Myocyte (in vitro differentiated cells): Measurements from ENCODE around the gene PSD4. TPM values are rescaled to one million over a fixed set of nuclear protein-coding genes. Genes with fewer than 3 reads are reported as not detected.
A peak's percentile ranks its signal among the peaks of the same experiment; 100 is the strongest.

Source experiments
- DNase-seq: peaks from one replicate; pipeline ENCODE4 v3.0.0-alpha.2; 2012; ENCODE audit warnings: low read depth
- total RNA-seq: library from RNA; depleted of rRNA; stranded (reverse); fragments of >200 nt; gene quantifications from 2 replicates; pipeline ENCODE4 v1.2.3, GENCODE V29; 2014

Gene PSD4
- total RNA-seq, 1 donor from 2014 or later, result 1.2 TPM

DNA sequence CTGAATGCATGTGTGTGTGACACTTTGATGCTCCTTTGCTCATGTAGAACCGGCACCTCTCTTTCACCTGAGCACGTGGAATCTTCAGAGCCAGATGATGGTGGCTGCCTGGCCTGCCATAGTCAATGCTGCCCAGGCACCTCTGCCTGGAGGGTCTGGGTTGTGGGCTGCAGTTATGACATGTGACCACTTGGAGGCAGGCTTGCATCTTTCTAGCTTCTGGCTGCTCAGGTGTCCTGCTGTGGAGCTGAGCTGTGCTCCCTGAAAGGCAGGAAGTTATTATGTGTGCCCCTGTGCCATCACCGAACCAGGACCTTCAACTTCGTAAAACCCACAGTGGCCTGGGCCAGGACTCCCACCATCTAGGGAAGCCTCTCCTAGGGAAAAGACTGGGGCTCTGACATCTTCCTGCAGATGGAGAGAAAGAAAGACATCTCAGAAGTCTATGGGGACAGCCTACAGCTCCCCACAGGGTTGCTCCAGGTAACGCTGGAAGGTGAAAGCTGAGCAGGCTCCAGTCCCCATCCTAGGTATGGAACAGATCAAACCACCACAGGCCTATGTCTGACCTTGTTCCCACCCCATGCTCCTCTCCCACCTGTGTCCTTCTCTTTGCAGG lies 30.2 kb downstream of the PSD4 start:
- peak; percentile 80 for DNase-seq

DNA sequence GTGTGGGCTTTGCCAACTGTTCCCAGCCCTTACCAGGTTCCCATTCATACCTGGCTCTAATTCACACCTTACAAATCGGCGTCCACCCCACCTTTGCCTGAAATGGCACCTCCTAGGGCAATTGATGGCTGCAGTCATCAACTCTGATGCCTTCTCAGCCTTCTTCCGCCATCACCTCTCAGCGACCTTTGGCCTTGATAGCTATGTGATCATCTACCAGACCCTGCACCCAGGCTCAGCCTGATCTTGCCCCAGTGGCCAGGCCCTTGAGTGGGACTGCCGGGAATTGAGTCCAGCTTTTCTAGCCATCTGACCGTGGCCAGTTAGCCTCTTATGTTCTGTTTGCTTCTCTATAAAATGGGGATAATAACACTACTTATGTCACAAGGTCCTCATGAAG lies 32.5 kb downstream of the PSD4 start:
- no peak for DNase-seq

DNA sequence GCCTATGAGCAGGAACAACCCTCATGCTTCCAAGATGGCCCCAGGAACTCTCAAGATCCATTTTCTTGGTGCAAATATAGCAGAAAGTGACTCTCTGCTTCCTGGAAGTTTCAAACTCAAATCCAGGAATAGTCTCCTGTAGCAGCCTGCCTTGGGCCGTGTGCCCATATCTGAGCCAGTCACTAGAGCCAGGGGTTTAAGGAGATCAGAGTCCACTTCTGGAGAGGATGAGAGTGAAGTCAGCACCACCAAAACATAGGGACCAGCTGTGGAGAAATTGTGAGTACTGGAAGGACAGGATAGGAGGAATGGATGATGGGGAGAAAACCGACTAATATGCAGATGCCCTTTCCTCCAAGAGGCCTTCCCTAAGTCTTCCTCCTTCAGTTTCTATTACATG lies 33.2 kb downstream of the PSD4 start:
- DNase-seq, result no peak

DNA sequence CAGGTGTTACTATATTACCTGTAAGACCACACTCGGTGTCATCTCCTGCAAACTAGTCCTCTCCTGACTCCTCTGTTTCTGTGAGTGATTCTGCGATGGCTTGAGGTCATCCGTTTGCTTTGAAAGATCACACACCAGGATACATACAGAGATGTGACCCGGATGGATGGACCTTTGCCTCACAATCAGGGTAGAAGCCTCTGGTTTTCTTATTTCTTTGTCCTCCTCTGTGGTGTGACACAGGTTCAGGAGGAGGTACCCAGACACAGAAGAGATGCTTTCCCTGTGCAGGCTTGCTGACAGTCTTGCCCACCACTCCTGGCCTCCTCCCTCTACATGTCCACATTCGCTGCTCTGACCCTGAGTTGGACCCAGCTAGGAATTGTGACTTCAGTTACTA lies 34.6 kb downstream of the PSD4 start:
- no peak for DNase-seq

DNA sequence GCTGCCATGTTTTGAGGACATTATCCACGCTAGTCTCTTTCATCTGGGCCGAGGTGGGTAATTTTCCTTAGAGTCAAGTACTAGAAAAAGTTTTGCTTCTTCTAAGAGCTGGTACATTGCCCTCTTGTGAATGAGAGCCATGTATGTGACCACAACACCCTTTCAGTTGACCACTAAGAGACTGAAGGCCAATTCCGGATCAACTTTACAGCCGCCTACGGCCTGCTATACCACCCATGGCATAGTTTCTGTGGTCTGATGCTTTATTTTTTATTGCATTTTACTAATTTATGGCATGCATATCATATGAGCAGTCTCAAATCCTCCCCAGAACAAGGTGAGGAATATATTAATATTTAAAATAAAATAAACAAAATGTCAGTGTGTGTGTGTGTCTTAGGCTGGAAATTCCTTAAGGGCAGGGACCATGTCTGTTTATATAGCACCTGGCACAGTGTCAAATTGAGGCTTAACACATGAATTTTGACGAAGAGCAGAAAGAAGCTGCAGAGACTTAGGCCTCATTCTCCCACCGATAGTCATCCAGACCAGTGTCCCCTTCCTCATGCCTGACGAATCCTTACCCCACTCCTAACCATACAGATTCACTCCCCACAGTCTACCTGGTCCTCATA lies 35.4 kb downstream of the PSD4 start:
- no peak for DNase-seq

DNA sequence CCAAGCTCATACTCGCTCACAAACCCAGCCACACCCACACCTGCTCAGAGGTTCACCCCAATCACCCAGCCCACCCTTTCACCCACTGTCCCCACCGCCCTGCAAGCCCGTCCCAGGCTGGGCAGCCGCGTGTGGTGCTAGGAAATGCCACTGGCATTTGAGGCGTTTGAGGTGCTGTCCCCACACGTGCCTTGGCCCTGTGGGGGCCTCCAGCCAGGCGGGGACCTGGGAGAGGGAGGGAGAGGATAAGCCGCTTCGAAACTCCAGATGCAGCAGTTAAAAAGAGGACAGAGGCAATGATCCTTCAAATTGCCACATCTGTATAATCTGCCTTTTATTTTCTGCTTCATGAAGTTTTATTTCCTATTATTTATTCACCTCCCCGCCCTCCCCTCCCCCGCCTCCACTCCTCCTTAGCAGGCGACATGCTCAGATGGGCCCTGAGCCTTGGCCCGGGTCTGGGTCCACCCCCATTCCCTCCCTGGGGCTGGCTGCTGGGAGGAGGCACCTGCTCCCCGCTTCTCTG lies 35.9 kb downstream of the PSD4 start:
- DNase-seq, result no peak

DNA sequence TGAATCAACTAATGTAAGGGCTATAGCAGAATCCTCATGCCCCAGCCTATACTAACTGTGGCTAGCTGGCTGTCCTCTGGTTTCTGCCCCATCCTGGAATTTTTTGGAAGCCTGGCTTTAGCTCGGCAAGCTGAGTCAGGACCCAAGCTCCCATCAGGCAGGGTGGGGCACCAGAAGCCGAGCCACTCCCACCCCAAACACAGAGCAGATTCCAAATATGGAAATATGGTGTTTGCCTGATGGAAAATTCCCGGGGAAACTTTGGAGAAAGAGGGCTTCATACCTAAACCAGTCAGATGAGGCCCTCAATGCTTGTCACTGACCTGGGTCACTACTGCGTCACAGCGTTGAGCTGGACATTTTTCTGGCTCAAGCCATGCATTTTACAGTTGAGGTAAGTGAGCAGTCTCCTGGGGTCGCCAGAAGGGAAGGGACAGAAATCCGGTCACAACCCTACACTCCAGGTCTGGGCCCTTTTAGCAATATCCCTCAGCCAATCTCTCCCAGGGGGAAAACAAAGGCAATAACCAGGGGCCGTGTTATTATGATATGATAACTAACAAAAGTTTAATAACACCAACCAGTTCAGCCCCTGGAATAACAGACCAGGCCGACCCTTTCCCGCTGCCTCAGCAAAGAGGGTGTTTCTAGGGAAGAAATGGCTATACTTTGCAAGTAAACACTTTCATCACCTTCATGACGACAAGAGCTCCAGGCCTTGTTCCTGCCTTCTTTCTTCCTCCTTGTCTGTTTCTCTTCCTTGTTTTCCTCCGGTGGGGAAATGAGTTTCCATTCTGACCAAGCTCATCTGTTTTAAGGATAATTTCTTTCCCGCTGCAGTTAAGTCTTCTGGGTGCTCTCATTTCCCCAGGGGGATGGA lies 37.7 kb downstream of the PSD4 start:
- DNase-seq, result peak; percentile 86

DNA sequence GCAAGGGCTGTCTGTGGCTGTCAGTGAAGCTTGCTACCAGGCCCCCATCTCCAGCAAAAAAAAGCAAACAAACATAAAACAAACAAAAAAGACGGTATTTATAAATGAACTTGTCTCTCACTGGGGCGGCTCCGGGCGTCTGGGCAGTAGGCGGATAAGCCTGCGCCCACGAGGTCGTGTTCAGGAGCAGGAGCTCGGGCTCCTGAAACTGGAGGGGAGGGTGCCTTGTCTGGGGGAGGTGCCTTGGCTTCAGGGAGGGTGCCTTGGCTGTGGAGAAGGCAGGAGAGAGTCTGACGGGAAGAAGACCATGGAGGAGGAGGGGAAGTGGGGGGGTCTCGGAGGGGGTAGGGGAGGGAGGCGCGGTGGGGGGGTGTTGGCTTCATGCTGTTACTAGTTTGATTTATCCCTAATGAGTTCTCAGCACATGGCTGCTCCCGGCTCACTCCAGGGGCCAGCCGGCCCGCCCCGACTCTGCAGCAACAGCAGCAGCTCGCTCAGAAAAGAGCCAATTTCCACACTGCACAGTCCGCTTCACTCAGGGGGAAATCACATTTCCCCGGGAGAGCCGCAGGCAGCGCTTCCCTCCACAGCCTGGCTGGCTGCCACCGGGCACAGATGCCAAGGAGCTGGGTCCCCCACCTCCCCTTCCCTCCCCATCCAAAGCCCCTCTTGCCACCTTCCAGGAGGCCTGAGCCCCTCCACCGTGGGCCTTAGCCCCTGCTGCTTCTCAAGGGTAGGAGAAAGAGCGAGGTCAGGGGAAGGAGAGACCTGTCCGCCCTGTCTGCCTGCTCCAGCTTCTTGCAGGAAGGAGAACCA lies 38.7 kb downstream of the PSD4 start:
- no peak for DNase-seq

DNA sequence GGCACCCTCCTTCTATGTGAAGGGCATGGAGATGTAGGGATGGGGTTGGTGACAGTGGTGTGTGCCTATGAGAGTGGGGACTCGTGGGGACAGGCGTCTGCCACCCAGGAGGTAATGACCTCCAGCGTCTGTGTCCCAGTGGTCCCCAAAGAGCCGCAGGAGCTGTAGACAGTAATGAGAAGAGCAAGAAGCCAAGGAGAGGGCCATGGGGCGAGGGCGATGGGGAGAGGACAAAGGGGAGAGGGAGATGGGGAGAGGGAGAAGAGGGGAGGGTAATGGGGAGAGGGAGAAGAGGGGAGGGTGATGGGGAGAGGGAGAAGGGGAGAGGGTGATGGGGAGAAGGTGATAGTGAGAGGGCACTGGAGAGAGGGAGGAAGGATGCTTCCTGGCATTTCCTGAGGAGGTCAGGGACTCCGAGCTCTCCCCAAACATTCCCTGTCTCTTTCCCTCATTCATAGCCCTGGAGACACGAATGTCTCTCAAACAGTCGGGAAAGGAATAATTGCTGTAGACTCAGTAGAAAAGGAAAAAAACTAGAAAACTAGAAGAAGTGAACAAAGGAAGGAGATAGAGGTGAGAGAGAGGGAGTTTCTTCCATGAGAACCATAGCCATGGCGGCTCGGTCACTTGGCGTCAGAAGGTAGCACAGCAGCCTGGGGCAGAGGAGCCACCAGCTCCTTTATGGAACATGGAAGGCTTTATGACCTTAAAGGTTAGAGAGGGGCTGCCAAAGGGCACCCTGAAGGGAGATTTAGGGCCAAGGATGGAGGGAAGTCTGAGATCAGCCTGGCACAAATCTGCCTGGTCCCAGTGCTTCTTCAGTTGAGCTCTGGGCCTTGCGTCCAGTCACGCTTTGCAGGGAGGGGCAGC lies 39.5 kb downstream of the PSD4 start:
- no peak for DNase-seq

DNA sequence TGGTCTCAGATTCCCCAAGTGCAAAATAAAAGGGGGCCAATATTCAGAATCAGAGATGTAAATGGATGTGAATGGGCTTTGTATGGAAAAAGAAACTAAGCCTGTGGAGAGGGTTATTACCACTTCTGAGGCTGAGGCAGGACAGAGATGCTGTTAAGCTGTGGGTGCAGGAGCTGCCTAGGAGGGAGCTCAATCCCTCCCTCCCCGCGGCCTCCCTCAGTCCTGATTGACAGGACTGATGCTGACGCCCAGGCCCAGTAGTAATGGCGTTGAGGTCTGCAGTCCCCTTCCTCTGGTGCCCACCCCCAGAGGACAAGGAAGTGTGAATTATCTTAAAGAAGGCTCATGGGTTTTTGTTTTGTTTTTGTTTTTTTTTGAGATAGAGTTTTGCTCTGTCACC lies 40.4 kb downstream of the PSD4 start:
- no peak for DNase-seq

DNA sequence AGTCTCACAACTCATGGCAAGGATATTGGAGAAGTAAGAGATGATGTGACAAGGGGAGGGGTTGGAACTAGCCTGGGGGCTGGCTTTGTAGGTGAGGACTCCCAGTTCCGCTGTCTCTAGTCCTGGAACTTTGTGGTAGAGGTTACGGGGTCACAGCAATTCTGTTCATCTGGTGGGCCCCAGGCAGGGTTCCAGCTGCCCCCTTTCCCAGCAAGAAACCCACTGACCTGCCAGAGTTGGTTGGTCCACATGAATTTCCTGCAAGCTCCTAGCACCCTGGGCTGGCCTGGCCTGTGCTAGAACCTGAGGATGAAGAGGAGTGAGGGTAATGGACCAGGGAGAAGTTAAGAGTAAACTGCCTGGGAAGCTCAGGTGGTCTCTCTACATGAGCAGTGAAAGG lies 41.3 kb downstream of the PSD4 start:
- no peak for DNase-seq

DNA sequence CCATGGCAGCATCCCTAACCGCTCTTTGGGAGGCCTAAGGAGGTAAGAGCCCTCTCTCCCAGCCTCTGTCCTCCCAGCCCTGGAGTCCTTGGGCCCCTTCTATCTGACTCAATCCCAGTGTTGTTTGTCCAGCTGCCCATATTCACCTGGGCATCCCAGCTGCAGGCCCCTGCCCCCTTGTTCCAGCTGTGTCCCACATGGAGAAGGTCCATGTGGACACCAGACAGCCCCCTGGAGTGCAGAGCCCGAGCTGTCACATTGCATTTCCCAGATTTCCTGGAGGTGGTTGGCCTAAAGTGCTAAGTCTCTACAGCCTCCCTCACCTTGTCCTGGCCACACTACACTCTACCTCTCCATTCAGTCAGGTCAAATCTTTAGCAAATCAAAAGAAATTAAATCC lies 42.5 kb downstream of the PSD4 start:
- DNase-seq, result no peak

DNA sequence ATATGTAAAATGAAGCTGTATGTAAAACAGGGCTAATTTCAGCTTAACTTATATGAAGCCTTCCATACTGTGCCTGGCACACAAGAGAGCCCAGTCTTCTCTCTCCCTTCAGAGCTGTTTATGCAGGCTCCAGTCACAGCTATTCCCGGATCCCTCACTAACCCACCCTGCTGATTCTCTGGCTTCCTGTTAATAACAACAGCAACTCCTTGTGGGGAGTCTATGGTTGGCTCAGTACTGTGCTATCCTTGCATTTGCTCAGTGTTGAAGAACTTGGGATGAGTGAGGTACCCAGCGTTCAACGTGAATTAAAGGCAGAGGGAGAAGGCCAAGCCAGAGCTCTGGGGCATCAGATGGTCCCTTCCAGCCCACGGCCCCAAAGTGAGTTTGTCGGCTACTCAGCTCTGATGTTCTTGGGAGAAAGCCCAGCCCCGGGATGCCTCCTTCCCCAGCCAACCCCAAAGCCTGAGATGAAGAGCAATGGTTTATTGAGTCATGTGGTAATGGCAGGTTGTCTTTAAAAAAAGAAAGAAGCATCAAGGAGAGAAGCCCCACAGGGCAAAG lies 43.2 kb downstream of the PSD4 start:
- peak; percentile 45 for DNase-seq

DNA sequence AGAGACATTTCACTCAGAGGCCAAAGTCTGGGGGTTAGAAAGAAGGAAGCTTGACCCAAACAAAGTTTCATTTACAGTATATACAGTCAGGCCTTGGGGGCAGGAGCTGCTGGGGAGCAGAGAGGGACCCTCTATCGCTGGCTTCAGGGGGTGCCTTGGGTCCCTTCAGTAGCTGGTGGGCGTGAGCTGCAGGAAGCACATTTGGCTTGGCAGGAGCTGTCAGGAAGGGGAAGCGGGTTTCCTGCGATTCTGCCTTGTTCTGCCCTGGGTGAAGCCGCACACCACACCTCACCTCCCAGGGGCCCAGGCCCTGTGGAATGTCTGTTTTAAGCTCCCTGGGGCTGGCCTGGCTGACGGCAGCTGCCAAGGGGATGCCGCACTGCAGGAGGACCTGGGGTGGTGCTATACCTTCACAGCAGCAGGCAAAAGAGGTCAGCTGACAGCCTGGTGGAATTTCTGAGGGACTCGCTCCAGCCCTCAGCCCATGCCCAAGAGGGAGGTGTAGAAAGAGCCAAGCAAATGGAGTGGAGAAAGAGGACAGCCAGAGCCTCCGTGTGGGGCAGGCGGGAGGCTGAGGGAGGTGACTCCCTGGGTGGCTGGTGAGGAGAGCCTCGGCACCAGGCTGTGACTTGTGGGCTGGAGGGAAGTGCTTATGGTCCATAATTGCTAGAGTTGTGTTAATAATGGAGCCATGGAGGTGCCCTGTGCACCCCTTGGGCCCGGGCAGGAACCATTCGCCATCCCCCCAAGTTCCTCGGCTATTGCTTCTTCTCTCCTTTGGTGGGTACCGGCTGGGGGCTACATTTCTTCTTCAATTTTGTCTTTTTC lies 43.9 kb downstream of the PSD4 start:
- DNase-seq, result peak; percentile 42

DNA sequence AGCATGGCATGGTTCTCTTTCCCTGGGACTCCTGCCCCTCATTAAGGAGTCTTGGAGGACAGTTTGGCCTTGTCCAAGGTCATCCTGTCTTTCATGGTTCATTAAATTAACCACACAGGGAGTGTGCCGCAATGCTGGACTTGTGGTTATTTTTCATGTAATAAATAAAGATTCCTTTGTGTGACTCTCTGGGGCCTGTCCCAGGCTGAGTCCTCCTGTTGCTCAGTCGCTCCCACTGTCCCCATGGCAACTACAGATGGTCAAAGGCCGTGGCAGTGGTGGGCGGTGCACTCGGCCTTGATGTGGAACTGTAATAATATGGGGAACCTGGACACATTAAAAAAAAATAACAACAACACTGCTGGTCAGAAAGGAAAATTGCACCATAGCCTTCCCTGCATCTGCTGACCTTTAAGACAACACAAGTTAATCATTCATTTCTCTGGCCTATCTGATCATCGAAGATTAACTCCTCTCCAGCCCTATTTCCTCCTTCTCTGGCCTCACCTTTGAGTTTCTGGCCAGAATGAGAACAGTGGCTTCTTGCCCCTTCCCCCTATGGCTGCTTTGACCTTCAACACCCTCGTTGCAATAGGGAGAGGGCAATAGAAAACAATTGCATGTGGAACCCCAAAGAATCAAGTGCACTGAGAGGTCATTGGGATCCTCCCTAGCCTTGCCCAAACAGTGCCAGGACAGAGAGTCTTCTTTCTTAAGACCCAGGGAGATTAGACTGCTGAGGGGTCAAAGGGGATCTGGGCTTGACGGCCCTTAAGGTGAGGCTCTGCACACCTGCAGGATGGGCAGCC lies 44.7 kb downstream of the PSD4 start:
- DNase-seq, result peak; percentile 88

DNA sequence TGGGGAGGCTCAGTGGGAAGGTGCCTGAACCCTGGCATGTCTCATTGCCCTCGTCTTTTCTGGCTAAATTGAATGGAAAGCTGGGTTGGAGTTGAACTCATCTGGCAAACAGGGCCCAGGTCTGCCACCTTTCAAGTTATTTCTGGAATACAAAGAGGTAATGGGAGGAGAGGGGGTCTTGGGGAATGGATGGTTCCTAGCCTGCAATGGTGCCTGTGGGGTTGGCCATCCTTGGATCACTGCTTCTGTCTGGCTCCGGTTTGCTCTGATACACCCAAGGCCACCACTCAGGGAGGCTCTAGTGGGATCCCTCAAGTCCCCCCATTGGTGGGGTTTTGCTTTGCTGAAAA lies 45.3 kb downstream of the PSD4 start:
- no peak for DNase-seq

DNA sequence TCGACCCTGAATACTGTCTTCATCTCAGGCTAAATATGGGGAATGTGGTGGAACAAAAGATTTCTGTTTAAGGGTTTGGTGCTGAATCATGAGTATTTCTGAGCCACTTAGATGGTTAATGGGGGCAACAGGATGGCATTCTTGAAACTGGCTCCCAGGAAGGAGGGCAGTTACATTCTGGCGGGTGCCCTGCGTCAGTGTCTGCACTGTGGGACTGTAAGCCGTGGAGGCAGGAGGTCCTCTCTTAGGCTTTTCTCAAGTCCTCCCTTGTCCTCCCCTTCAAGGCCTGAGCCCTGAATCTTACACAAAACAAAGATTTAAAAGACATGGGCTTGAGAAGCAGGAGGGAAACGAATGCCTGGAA lies 45.7 kb downstream of the PSD4 start:
- no peak for DNase-seq

DNA sequence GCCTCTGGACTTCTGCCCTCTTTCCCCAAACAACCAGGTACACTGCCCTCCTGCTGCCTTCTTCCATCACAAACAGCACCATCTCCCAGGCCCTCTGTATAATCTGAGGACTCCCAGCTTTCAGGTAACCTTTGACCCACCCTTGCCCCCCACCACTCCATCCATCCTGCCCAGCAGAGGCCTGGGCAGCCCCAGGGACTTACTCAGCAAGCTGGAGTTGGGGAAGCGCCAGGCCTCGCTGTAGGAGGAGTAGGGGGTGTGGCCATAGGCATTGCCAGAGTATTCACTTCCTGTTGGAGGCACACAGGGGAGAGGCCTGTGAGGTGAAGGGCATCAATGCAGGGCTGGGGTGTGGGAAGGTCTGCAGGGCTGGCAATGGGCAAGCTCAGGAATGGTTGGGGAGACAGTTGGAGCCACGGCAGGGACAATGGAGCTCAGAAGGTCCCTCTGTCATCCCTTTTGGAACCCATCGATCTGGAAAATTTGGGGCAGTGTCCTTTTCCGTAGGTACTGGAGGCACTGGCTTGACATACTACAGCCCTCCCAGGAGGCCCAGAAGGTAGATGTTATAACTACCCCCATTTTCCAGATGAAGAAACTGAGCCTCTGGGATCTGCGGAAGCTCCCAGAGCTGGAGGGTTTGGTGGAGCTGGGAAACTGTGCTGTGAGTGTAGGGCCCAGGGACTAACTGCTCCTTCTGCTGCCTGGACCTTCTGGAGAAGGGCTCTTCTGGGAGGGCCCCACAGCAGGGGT lies 46.3 kb downstream of the PSD4 start:
- no peak for DNase-seq
